Germinal center (tissue), 1 donor: ENCODE results near the gene SLC7A6.

Experiments
- DNase-seq: peaks from one replicate; pipeline ENCODE4 v3.0.0; 2012; ENCODE audit warnings: mixed read lengths, low spot score

Gene SLC7A6

DNA sequence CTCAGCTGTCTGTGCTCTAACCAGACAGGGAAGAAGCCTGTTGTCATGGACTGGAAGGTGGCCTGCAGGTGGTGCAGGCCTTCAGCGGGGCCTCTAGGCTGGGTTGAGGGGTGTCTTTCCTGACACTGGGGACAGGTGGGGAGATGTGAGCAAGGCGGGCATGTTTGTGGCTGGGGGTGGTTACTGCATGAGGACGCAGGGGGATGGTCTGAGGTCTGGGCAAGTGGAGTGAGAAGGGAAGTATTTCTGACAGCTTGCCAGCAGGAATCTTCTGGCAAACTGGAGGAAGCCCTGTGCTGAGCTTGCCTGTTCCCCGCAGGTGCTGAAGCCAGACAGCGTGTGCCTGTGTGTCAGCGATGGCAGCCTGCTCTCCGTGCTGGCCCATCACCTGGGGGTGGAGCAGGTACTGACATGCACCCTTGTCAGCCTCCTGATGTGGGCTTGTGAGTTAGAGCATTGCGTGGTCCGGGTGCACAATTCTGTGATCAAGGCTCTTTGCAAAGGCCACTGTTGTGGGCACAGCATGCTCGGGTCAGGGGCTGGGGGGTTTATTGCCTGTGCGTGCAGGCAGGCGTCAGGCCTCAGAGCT lies 82.7 kb downstream of the SLC7A6 start:
- no peak for DNase-seq

GRCh38 chr16:68347605-68348004 lies 83.3 kb downstream of the SLC7A6 start:
- no peak for DNase-seq

DNA sequence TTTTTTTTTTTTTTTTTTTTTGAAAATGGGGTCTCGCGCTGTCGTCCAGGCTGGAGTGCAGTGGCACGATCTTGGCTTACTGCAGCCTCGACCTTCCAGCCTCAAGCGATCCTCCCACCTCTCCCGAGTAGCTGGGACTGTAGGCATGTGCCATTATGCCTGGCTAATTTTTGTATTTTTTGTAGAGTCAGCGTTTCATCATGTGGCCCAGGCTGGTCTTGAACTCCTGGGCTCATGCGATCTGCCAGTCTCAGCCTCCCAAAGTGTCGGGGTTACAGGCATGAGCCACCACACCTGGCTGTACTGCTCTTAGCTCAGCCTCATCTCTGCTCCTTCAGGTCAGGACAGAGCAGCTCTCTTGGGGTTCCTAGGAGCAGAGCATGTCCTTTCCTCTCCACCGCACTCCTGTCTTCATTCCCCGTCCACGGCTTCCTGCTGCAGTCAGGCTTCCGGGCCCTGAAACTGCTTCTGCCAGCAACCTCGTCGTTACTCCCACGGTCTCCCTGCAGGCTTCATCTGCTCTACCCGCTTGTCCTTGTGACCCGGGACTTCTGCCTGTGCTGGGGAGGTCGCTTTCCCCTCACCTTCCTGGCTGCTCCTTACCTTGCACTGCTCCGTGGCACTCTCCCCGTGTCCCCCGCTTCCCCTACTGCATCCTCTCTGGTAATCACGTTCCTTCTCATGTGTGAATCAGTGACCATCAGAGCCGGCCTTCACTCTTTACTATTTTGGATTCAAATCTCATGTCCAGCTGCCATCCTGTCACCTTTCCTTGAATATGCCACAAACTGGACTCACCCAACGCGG lies 84.5 kb downstream of the SLC7A6 start:
- no peak for DNase-seq

DNA sequence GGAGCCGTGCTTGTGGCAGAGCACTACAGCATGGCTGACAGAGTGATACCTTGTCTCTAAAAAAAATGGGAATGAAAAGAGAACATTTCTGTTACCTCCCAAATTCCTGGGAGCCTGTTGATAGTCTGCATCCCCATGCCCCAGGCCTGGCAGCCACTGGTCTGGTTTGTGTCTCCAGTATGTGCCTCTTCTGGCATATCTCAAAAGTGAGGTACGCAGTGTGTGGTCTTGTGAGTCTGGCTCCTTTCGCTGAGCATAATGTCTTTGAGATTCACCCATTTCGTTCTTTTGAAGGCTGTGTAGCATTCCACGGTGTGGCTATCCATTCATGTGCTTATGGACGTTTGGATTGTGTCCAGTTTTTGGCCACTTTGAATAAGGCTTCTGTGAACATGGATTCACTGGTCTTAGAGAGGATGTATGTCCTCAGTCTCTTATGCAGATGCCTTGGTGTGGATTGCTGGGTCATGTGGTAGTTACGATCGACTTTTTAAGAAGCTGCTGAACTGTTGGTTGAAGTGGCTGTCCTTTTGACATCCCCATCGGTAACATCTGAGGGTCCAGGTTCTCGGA lies 85.6 kb downstream of the SLC7A6 start:
- DNase-seq: no peak

DNA sequence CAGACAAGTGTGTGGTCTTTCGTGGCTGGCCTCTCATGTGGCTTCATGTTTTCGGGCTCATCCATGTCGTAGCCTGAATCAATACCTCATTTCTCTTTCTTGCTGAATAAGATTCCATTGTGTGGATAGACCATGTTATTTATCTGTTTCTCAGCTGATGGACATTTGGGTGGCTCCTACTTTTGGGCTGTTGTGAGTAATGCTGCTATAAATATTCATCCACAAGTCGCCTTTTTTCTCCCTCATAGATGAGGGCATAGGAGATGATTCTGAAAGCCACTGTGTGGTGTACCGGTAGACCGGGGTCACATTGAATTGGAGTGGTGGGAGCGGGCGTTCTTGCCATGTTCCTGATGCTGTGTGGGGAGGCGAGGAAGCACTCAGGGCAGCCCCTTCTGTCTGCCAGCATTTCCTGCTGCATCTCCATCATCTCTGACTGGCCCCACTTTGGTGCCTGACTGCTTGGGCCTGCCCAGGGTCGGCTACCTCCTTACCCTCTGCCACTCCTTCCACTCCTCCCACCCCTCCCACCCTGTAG lies 86.6 kb downstream of the SLC7A6 start:
- no peak for DNase-seq
